Ovary (tissue), 9 donors: ENCODE measurements around the gene DBF4B. TPM values are rescaled to one million over a fixed set of nuclear protein-coding genes. Genes with fewer than 3 reads are reported as not detected.
A peak's percentile ranks its signal among the peaks of the same experiment; 100 is the strongest.
"Not testable (repeated sequence)": the region's sequence is repeated elsewhere in the genome, so short reads cannot be mapped to it uniquely, and the experiment has no call there.

ENCODE experiments used
- DNase-seq, 5 donors: peaks; one replicate each; pipeline ENCODE4 v3.0.0-alpha.2; 2019 to 2020
- H3K27ac ChIP-seq, 2 donors: fragments of 200-600 bp; one replicate each; pipeline versions ENCODE4 v1.5.1 to v1.8.0; 2019 to 2022
- H3K27me3 ChIP-seq: fragments of 200-600 bp; one replicate; pipeline ENCODE4 v1.8.0; 2022
- H3K36me3 ChIP-seq: fragments of 200-600 bp; sonication (generic); one replicate; pipeline ENCODE4 v1.5.1; 2019
- H3K4me1 ChIP-seq: one replicate; pipeline ENCODE4 v1.8.1; 2013; ENCODE audit warnings: mild to moderate bottlenecking, moderate library complexity; ENCODE audit not compliant: insufficient read depth
- H3K4me3 ChIP-seq: fragments of 200-600 bp; sonication (generic); one replicate; pipeline ENCODE4 v1.5.1; 2017
- H3K9me3 ChIP-seq, 2 donors: fragments of 200-600 bp in 1 of 2; sonication (generic) in 1 of 2; one replicate each; pipeline versions ENCODE4 v1.5.1 to v1.8.1; 2013 to 2019; ENCODE audit warnings: mild to moderate bottlenecking in 1 of 2, moderate library complexity in 1 of 2
- CTCF ChIP-seq, 3 donors: fragments of 450-650 bp in 2 of 3; fragments of 200-600 bp in 1 of 3; IDR thresholded peaks; one replicate each; pipeline versions ENCODE4 v1.5.1 to v1.8.0; 2016 to 2022; ENCODE audit warnings: antibody characterized with exemption in 3 of 3, mild to moderate bottlenecking in 1 of 3
- EP300 ChIP-seq: sonication (generic); formaldehyde crosslinking; IDR thresholded peaks from one replicate; pipeline ENCODE4 v1.6.1; 2017; ENCODE audit warnings: antibody characterized with exemption
- POLR2A ChIP-seq: fragments of 450-650 bp; IDR thresholded peaks from one replicate; pipeline ENCODE4 v1.6.1; 2017; ENCODE audit warnings: antibody characterized with exemption, mild to moderate bottlenecking, moderate library complexity
- WGBS, 3 donors: extraction: QIAGEN DNeasy Blood & Tissue Kit in 1 of 3; methylation state at CpG; one replicate each; pipeline versions ENCODE4 v1.1.5 to v1.1.7; 2013 to 2017; 5-methylcytosine and 5-hydroxymethylcytosine counted together
- intact Hi-C, 4 donors: fragments of 100-400 bp; cut with DNase I; formaldehyde crosslinking; loops; one replicate each; pipeline versions ENCODE4 v1.11.0 to v1.15.1; 2022 to 2023
- polyA plus RNA-seq, 2 donors: library from polyadenylated mRNA; stranded (reverse); fragments of 200-250 nt in 1 of 2; fragments of 350-450 nt in 1 of 2; fragmentation: Illumina TruSeq in 1 of 2; extraction: RNeasy Lipid Tissue Mini Kit (QIAGEN cat#74804) in 1 of 2; gene quantifications; one replicate each; pipeline ENCODE4 v1.2.3, GENCODE V29; 2013 to 2014
- total RNA-seq, 7 donors: library from RNA; depleted of rRNA in 2 of 7; stranded (reverse); fragments of >200 nt in 2 of 7; fragmentation: NEBNext Ultra II Directional in 3 of 7; extraction: Animal tissue kit (Norgen Biotek cat#: 25700) in 3 of 7; gene quantifications; one replicate each; pipeline versions ENCODE4 v1.1.0 to v1.2.4, GENCODE V29; 2016 to 2023
- donor health status: DM: no; HTN: no; CAD: no; lungs with moderate emphysema.
- donor health status: DM: no; HTN: no; CAD: no.
- donor health status: Bipolar disorder and iron deficiency.
- donor health status: DM: yes; HTN: yes; CAD: no.
- donor health status: DM: no; HTN: no; CAD: no.
- donor health status: DM: yes; HTN: yes; CAD: no.

Gene DBF4B
- total and polyA plus RNA-seq, 9 donors = 3.1 to 9.7 (median 6.7) TPM

- Histone ChIP-seq H3K4me1 (no peaks in the 10 kb centered on the region), H3K27ac (no peak overlapping the region), H3K9me3 (no peaks in the 10 kb centered on the region), H3K4me3 (no peak overlapping the region), H3K36me3 (no peaks in the 10 kb centered on the region), H3K27me3 (no peaks in the 10 kb centered on the region)
- intact Hi-C loops = no loop called here
- WGBS, 3 donors = 90 to 93% (median 92%) methylated on average over 8 of the region's 8 CpGs
- DNase-seq = no peak
- no peak for TF ChIP-seq CTCF (IDR thresholded peaks at IDR 0.05)
- no peak for TF ChIP-seq EP300
- TF ChIP-seq POLR2A = no peak
Measured at GRCh38 chr17:44741316-44741715, 32.9 kb downstream of the DBF4B start.

DNA sequence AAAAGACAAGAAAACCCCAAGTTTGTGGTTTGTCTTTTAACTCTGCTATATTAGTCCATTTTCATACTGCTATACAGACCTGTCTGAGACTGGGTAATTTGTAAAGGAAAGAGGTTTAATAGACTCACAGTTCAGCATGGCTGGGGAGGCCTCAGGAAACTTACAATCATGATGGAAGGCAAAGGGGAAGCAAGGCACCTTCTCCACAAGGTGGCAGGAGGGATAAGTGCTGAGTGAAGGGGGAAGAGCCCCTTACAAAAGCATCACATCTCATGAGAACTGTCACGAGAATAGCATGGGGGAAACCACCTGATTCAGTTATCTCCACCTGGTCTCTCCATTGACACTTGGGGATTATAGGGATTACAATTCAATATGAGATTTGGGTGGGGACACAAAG lies 36.8 kb downstream of the DBF4B start:
- intact Hi-C loops = no loop called here
- no peak overlapping the region for H3K27ac ChIP-seq
- no peaks in the 10 kb centered on the region for H3K27me3 ChIP-seq
- TF ChIP-seq POLR2A (no peak), EP300 (no peak), CTCF (IDR thresholded peaks at IDR 0.05) (no peak)
- DNase-seq = no peak
- WGBS, 3 donors = 90 to 93% (median 90%) methylated on average over 1 of the region's 1 CpG
- no peaks in the 10 kb centered on the region for H3K36me3 ChIP-seq
- no peak overlapping the region for H3K4me3 ChIP-seq
- H3K4me1 ChIP-seq = no peaks in the 10 kb centered on the region
- H3K9me3 ChIP-seq = no peaks in the 10 kb centered on the region

GRCh38 chr17:44745738-44746137 lies 37.3 kb downstream of the DBF4B start:
- H3K4me1 ChIP-seq = not testable (repeated sequence)
- WGBS, 3 donors = 88 to 95% (median 93%) methylated on average over 5 of the region's 5 CpGs

DNA sequence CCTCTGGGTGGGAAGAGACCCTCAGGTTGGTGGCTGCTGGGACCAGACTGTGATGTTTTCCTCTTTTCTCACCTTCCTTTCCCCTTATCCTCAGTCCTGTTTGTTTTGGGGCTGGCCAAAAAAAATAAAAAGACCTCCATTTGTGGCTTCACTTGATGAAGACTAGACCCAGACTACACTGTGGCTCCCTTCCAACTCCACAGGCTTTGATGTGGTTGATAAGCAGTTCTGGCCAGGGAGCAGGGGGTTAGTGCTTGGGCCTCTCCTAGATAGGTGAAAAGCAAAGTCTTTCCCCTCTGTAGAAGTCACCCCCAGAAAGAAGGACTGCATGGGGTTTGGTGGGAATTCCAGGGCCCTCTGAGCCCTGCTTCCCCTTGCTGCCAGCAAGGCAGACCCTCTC lies 39.1 kb downstream of the DBF4B start:
- TF ChIP-seq CTCF (IDR thresholded peaks at IDR 0.05) (no peak), EP300 (no peak), POLR2A (no peak)
- Histone ChIP-seq H3K36me3 (no peaks in the 10 kb centered on the region), H3K4me3 (no peak overlapping the region), H3K4me1 (no peaks in the 10 kb centered on the region), H3K27me3 (no peaks in the 10 kb centered on the region), H3K9me3 (no peaks in the 10 kb centered on the region), H3K27ac (no peak overlapping the region)
- intact Hi-C loops = no loop called here
- no peak for DNase-seq

More at GRCh38 chr17:44745738-44746137, 37.3 kb downstream of the DBF4B start:
- H3K27ac ChIP-seq, intact Hi-C loops, H3K36me3 ChIP-seq, H3K9me3 ChIP-seq, DNase-seq, H3K4me3 ChIP-seq, H3K27me3 ChIP-seq: not testable (repeated sequence)

- no peak for TF ChIP-seq POLR2A
- no peak for TF ChIP-seq EP300
- TF ChIP-seq CTCF (IDR thresholded peaks at IDR 0.05) = no peak
- Histone ChIP-seq H3K36me3 (no peaks in the 10 kb centered on the region), H3K4me3 (peak overlapping the region; percentile 23), H3K4me1 (no peaks in the 10 kb centered on the region), H3K9me3 (no peaks in the 10 kb centered on the region), H3K27me3 (no peaks in the 10 kb centered on the region), H3K27ac (no peak overlapping the region)
- peak in 2 of 5 donors; percentile 47 to 60 for DNase-seq
- intact Hi-C loops = no loop called here
- WGBS, 3 donors = 36 to 55% (median 49%) methylated on average over 17 to 19 of the region's 19 CpGs
Measured at GRCh38 chr17:44749076-44749979, 40.9 kb downstream of the DBF4B start.
